PC-3 (cell line): ENCODE results near the gene ISCU. TPM values are rescaled to one million over a fixed set of nuclear protein-coding genes. Genes with fewer than 3 reads are reported as not detected.

Experiments
- ATAC-seq: fragments of 200-7000 bp; cut with Tn5 transposase; 2 replicates; pipeline ENCODE4 v1.9.1; 2020; ENCODE audit warnings: mild to moderate bottlenecking, moderate library complexity
- BruUV-seq: library from RNA; stranded (reverse); fragments of 400-500 nt; replicated peaks from 2 replicates; lab custom pipeline; 2021; lab: Mats Ljungman, UMichigan
- CTCF ChIA-PET: fragments of 300-600 bp; sonication (Branson Sonifier 250); formaldehyde crosslinking; loops from one replicate; lab custom pipeline; 2022; ENCODE audit warnings: antibody characterized with exemption; lab: Charles Lee
- POLR2A ChIA-PET: fragments of 300-600 bp; sonication (Branson Sonifier 250); formaldehyde crosslinking; loops from one replicate; lab custom pipeline; 2022; ENCODE audit warnings: antibody characterized with exemption; ENCODE audit not compliant: unreplicated experiment; lab: Charles Lee
- DNase-seq: peaks from one replicate; pipeline ENCODE4 v3.0.0-alpha.2; 2015
- H2AFZ ChIP-seq: fragments of 300-600 bp; sonication (generic); 2 replicates; pipeline ENCODE4 v1.6.0; 2016; ENCODE audit warnings: antibody characterized with exemption, low read length
- H3F3A ChIP-seq: fragments of 300-600 bp; sonication (generic); one replicate; pipeline ENCODE4 v1.6.0; 2017; ENCODE audit warnings: antibody characterized with exemption, low read length, control low read depth, mild to moderate bottlenecking; ENCODE audit not compliant: unreplicated experiment
- H3K27ac ChIP-seq: fragments of 300-600 bp; sonication (generic); 2 replicates; pipeline ENCODE4 v1.5.1; 2016; ENCODE audit warnings: mild to moderate bottlenecking, low read length
- H3K27me3 ChIP-seq: fragments of 300-600 bp; sonication (generic); 2 replicates; pipeline ENCODE4 v1.6.1; 2016; ENCODE audit warnings: low read length, mixed read lengths
- H3K36me3 ChIP-seq: fragments of 300-600 bp; sonication (generic); 2 replicates; pipeline ENCODE4 v1.6.1; 2016; ENCODE audit warnings: low read depth, mixed run types, low read length, mixed read lengths
- H3K4me1 ChIP-seq: fragments of 300-600 bp; sonication (generic); 2 replicates; pipeline ENCODE4 v1.5.1; 2016; ENCODE audit warnings: low read length; ENCODE audit not compliant: insufficient read depth
- H3K4me2 ChIP-seq: fragments of 300-600 bp; sonication (generic); 2 replicates; pipeline ENCODE4 v1.6.0; 2016; ENCODE audit warnings: low read length
- H3K4me3 ChIP-seq: fragments of 300-600 bp; sonication (generic); 2 replicates; pipeline ENCODE4 v1.5.1; 2016; ENCODE audit warnings: mild to moderate bottlenecking, low read length, mixed read lengths
- H3K79me2 ChIP-seq: fragments of 300-600 bp; sonication (generic); 2 replicates; pipeline ENCODE4 v1.6.1; 2017; ENCODE audit warnings: low read length, mixed read lengths
- H3K9ac ChIP-seq: fragments of 300-600 bp; sonication (generic); 2 replicates; pipeline ENCODE4 v1.6.0; 2016; ENCODE audit warnings: mild to moderate bottlenecking, low read length
- H3K9me2 ChIP-seq: fragments of 300-600 bp; sonication (generic); replicated peaks from 2 replicates; pipeline ENCODE4 v1.6.1; 2016; ENCODE audit warnings: mixed run types, low read length, mixed read lengths
- H3K9me3 ChIP-seq: fragments of 300-600 bp; sonication (generic); 2 replicates; pipeline ENCODE4 v1.6.1; 2016; ENCODE audit warnings: low read length, mixed read lengths
- H4K20me1 ChIP-seq: fragments of 300-600 bp; sonication (generic); 2 replicates; pipeline ENCODE4 v1.6.1; 2016; ENCODE audit warnings: low read length, mixed read lengths
- EZH2 ChIP-seq: fragments of 300-600 bp; sonication (generic); IDR thresholded peaks from one replicate; pipeline ENCODE4 v1.6.1; 2017; ENCODE audit warnings: antibody characterized with exemption, mild to moderate bottlenecking, low read length; ENCODE audit not compliant: unreplicated experiment
- EZH2phosphoT487 ChIP-seq: fragments of 300-600 bp; sonication (generic); IDR thresholded peaks from 2 replicates; pipeline ENCODE4 v1.6.1; 2018; ENCODE audit warnings: mild to moderate bottlenecking, antibody characterized with exemption, low read length, borderline replicate concordance
- intact Hi-C: fragments of 100-400 bp; cut with micrococcal nuclease; formaldehyde crosslinking; loops from 2 replicates; pipeline ENCODE4 v1.9.0; 2023
- total RNA-seq: library from RNA; depleted of rRNA; stranded (reverse); fragments of >200 nt; gene quantifications from 2 replicates; pipeline ENCODE4 v1.2.3, GENCODE V29; 2014
- TF ChIP-seq, protein P1 (sequence below): fragments of 300-600 bp; sonication (generic); conservative IDR thresholded peaks from 2 replicates; pipeline ENCODE4 v1.5.1; 2017; ENCODE audit warnings: antibody characterized with exemption, low read depth, mild to moderate bottlenecking, low read length

ISCU gene
- total RNA-seq, 1 experiment from 2014 or later, result 181 TPM

DNA sequence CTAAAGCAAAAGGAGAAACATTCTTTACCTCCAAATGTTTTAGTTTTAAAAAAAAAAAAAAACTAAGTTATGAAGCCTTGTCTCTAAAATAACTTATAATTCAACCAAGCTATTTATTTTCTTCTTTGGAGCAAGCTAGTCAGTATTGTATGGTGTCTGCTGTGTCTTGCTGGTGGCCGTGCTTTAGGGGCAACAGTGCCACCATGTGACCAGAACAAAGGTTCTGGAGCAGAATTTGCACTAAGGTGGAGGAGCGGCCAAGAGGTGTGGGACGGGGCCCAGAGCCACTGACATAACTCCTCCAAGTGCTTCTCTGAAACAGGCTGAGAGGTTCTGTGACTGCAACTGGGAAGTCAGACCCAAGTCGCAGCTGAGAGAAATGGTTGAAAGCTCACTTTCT is 42.8 kb upstream of the ISCU start:
- Histone ChIP-seq H3K9me2 (no peaks in the 10 kb centered on the region), H3K4me1 (peaks cover 7% of the 10 kb centered on the region; the same call in 1 of the 2 replicates), H3K9ac (no peak overlapping the region), H3K27me3 (no peaks in the 10 kb centered on the region), H4K20me1 (peaks cover 8% of the 10 kb centered on the region; the same call in 1 of the 2 replicates), H3K27ac (no peak overlapping the region), H3K4me2 (no peak overlapping the region), H3K4me3 (no peak overlapping the region), H3K36me3 (peaks cover 66% of the 10 kb centered on the region), H3K9me3 (no peaks in the 10 kb centered on the region), H3K79me2 (peaks cover 11% of the 10 kb centered on the region), H2AFZ (no peak overlapping the region), H3F3A (no peaks in the 10 kb centered on the region)
- POLR2A ChIA-PET, result no interaction called here
- no TSS peak for BruUV-seq
- DNase-seq (no peak), ATAC-seq (no peak)
- intact Hi-C loops, result loop anchor here (10.0 kb wide), 2 partner anchors 775 to 835 kb away; partner anchors contain the start of gene PWP1
- no peak for TF ChIP-seq EZH2phosphoT487
- no peak for TF ChIP-seq EZH2
- TF ChIP-seq, protein P1, sequence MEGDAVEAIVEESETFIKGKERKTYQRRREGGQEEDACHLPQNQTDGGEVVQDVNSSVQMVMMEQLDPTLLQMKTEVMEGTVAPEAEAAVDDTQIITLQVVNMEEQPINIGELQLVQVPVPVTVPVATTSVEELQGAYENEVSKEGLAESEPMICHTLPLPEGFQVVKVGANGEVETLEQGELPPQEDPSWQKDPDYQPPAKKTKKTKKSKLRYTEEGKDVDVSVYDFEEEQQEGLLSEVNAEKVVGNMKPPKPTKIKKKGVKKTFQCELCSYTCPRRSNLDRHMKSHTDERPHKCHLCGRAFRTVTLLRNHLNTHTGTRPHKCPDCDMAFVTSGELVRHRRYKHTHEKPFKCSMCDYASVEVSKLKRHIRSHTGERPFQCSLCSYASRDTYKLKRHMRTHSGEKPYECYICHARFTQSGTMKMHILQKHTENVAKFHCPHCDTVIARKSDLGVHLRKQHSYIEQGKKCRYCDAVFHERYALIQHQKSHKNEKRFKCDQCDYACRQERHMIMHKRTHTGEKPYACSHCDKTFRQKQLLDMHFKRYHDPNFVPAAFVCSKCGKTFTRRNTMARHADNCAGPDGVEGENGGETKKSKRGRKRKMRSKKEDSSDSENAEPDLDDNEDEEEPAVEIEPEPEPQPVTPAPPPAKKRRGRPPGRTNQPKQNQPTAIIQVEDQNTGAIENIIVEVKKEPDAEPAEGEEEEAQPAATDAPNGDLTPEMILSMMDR, result peak; percentile 48
- CTCF ChIA-PET, result no interaction called here

GRCh38 chr12:108523365-108523764 is 39.0 kb upstream of the ISCU start:
- POLR2A ChIA-PET, result no interaction called here
- Histone ChIP-seq H4K20me1 (peaks cover 8% of the 10 kb centered on the region; the same call in 1 of the 2 replicates), H3K9ac (no peak overlapping the region), H3K27ac (no peak overlapping the region), H3F3A (no peaks in the 10 kb centered on the region), H2AFZ (no peak overlapping the region), H3K9me3 (no peaks in the 10 kb centered on the region), H3K4me2 (no peak overlapping the region), H3K4me1 (peaks cover 12% of the 10 kb centered on the region; the same call in 1 of the 2 replicates), H3K36me3 (peaks cover 96% of the 10 kb centered on the region), H3K27me3 (no peaks in the 10 kb centered on the region), H3K9me2 (no peaks in the 10 kb centered on the region), H3K79me2 (no peaks in the 10 kb centered on the region), H3K4me3 (no peak overlapping the region)
- DNase-seq (no peak), ATAC-seq (no peak)
- intact Hi-C loops, result no loop called here
- CTCF ChIA-PET, result no interaction called here
- no peak for TF ChIP-seq EZH2phosphoT487
- TF ChIP-seq EZH2, result no peak
- TF ChIP-seq, protein P1, result no peak
- BruUV-seq, result no TSS peak

DNA sequence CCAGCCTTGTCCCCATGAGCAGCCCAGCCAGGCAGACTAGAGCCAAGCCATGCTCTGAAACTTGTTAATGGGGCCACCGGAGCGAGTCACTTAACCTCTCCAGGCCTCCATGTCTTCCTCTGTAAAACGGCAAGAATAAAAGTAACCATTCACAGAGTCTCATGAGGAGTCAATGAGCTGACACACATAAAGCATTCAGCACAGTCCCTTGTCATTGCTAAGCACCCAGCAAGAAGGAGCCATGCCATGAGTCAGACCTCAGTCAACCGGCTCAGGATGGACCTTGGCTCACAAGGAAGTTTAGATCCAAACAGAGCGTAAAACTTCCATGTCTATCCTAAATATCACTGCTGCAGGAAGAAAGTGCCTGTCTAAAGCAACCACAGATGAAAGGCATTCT is 36.7 kb upstream of the ISCU start:
- Histone ChIP-seq H3K9me2 (no peaks in the 10 kb centered on the region), H3K9ac (no peak overlapping the region), H4K20me1 (0 out of 2 replicates have a peak, but pooled peaks cover 4% of the 10 kb centered on the region), H3K36me3 (peaks cover 94% of the 10 kb centered on the region), H3K4me2 (no peak overlapping the region), H3K79me2 (no peaks in the 10 kb centered on the region), H3K27me3 (no peaks in the 10 kb centered on the region), H3F3A (no peaks in the 10 kb centered on the region), H3K4me1 (peaks cover 12% of the 10 kb centered on the region; the same call in 1 of the 2 replicates), H3K4me3 (no peak overlapping the region), H3K27ac (peak overlapping the region; percentile 51), H3K9me3 (no peaks in the 10 kb centered on the region), H2AFZ (no peak overlapping the region)
- ATAC-seq, result peak; percentile 83
- ChIA-PET CTCF (no interaction called here), POLR2A (no interaction called here)
- TF ChIP-seq EZH2phosphoT487, result no peak
- TF ChIP-seq, protein P1, result no peak
- TF ChIP-seq EZH2, result no peak
- no TSS peak for BruUV-seq
- intact Hi-C loops, result no loop called here
- DNase-seq, result peak; percentile 67
